ENCODE data around the gene CSMD2.

DNA sequence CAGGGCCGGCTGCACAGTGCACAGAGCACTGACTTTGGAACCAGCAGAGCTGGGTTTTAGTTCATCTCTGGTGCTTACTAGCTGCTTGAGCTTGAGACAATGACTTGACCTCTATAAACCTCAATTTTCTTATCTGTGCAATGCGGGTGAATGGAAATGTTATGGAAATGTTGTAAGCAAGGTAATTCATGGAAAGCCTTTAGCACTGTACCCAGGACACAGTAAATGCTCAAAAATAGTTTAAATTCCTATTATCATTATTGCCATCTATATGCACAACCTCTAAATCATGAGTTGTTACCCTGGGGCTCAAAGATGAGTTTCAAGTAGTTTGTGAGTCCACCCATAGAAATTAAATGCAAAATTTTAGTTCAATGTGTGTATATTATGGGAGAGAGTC lies 99.5 kb downstream of the CSMD2 start:
- TF ChIP-seq CTCF (IDR thresholded peaks at IDR 0.05) (no peak), POLR2A (IDR thresholded peaks at IDR 0.05) (no peak), EP300 (IDR thresholded peaks at IDR 0.05) (no peak)

Measured in upper lobe of left lung (tissue), 4 donors.